Cerebellar nuclear complex (tissue), 1 donor: ENCODE data around the gene STOML1.
"Not testable (repeated sequence)": the region's sequence is repeated elsewhere in the genome, so short reads cannot be mapped to it uniquely, and the experiment has no call there.

Source experiments
- DNase-seq, 2 experiments: peaks; one replicate each; lab custom pipeline; 2025; lab: John Stamatoyannopoulos, UW

The STOML1 gene

GRCh38 chr15:73987250-73987649 lies 4.8 kb downstream of the STOML1 start:
- DNase-seq, result no peak

- DNase-seq, result no peak
Observed at GRCh38 chr15:73986776-73987056, 5.4 kb downstream of the STOML1 start.

GRCh38 chr15:73986055-73986775 lies 5.9 kb downstream of the STOML1 start:
- DNase-seq, result no peak

- no peak for DNase-seq
Observed at GRCh38 chr15:73985101-73985873, 6.8 kb downstream of the STOML1 start.

- DNase-seq, result no peak
Observed at GRCh38 chr15:73984208-73984979, 7.7 kb downstream of the STOML1 start.

- no peak for DNase-seq
Observed at GRCh38 chr15:73983773-73984172, 8.3 kb downstream of the STOML1 start.

- peak in 1 of 2 experiments; percentile 47 for DNase-seq
Observed at GRCh38 chr15:73983211-73983727, 8.8 kb downstream of the STOML1 start.

- DNase-seq, result no peak
Observed at GRCh38 chr15:73982222-73982962, 9.7 kb downstream of the STOML1 start.

GRCh38 chr15:73981761-73982221 lies 10.3 kb downstream of the STOML1 start:
- no peak for DNase-seq

- no peak for DNase-seq
Observed at GRCh38 chr15:73979636-73980035, 12.5 kb downstream of the STOML1 start.

- no peak for DNase-seq
Observed at GRCh38 chr15:73978896-73979295, 13.2 kb downstream of the STOML1 start.

- DNase-seq, result not testable (repeated sequence)
Observed at GRCh38 chr15:73975440-73976125, 16.5 kb downstream of the STOML1 start.

GRCh38 chr15:73973683-73974200 lies 18.4 kb downstream of the STOML1 start:
- DNase-seq, result not testable (repeated sequence)

GRCh38 chr15:73972984-73973682 lies 19.0 kb downstream of the STOML1 start:
- peak in 1 of 2 experiments; percentile 47 for DNase-seq

GRCh38 chr15:73969151-73969759 lies 22.8 kb downstream of the STOML1 start:
- DNase-seq, result no peak

- no peak for DNase-seq
Observed at GRCh38 chr15:73968461-73968860, 23.6 kb downstream of the STOML1 start.

GRCh38 chr15:73965758-73966113 lies 26.4 kb downstream of the STOML1 start:
- no peak for DNase-seq

GRCh38 chr15:73965094-73965757 lies 26.9 kb downstream of the STOML1 start:
- no peak for DNase-seq

GRCh38 chr15:73964736-73965093 lies 27.4 kb downstream of the STOML1 start:
- no peak for DNase-seq
